Esophagus squamous epithelium (tissue), 5 donors: ENCODE measurements around the gene TRERF1. TPM values are rescaled to one million over a fixed set of nuclear protein-coding genes. Genes with fewer than 3 reads are reported as not detected.

Experiments
- DNase-seq: peaks from one replicate; lab custom pipeline; 2025; lab: John Stamatoyannopoulos, UW
- H3K27ac ChIP-seq, 4 donors: fragments of 200-600 bp; sonication (generic); one replicate each; pipeline ENCODE4 v1.5.1; 2016 to 2019; ENCODE audit warnings: mild to moderate bottlenecking in 1 of 4
- H3K27me3 ChIP-seq, 4 donors: fragments of 200-600 bp; sonication (generic); 1 replicate in 3 of 4; 2 replicates in 1 of 4; pipeline versions ENCODE4 v1.5.1 to v1.6.0; 2017 to 2021; ENCODE audit warnings: antibody characterized with exemption in 1 of 4
- H3K36me3 ChIP-seq, 3 donors: fragments of 200-600 bp; sonication (generic); one replicate each; pipeline ENCODE4 v1.5.1; 2016 to 2019
- H3K4me1 ChIP-seq, 3 donors: fragments of 200-600 bp; sonication (generic); one replicate each; pipeline ENCODE4 v1.5.1; 2017 to 2019
- H3K4me3 ChIP-seq, 4 donors: fragments of 200-600 bp; sonication (generic); 1 replicate in 3 of 4; 2 replicates in 1 of 4; pipeline ENCODE4 v1.5.1; 2016 to 2019; ENCODE audit warnings: mild to moderate bottlenecking in 2 of 4, moderate library complexity in 1 of 4
- H3K9me3 ChIP-seq, 3 donors: fragments of 200-600 bp; sonication (generic); one replicate each; pipeline ENCODE4 v1.5.1; 2016 to 2019
- POLR2A ChIP-seq, 4 donors: fragments of 450-650 bp; IDR thresholded peaks; one replicate each; pipeline ENCODE4 v1.6.1; 2017; ENCODE audit warnings: antibody characterized with exemption in 4 of 4, mild to moderate bottlenecking in 4 of 4, moderate library complexity in 3 of 4
- WGBS, 2 donors: methylation state at CpG; one replicate each; pipeline ENCODE4 v1.1.5; 2018; 5-methylcytosine and 5-hydroxymethylcytosine counted together
- intact Hi-C: fragments of 100-400 bp; cut with DNase I; formaldehyde crosslinking; loops from one replicate; pipeline ENCODE4 v1.15.0; 2022
- total RNA-seq, 4 donors: library from RNA; depleted of rRNA; stranded (reverse); fragments of >200 nt; gene quantifications; one replicate each; pipeline ENCODE4 v1.1.0, GENCODE V29; 2016
- TF ChIP-seq, protein P1 (sequence below), 6 experiments: fragments of 450-650 bp in 4 of 6; fragments of 200-600 bp in 2 of 6; sonication (generic) in 2 of 6; IDR thresholded peaks; one replicate each; pipeline ENCODE4 v1.5.1; 2016 to 2019; ENCODE audit warnings: antibody characterized with exemption in 6 of 6, mild to moderate bottlenecking in 4 of 6, moderate library complexity in 4 of 6
- donor health status: DM: yes; HTN: yes; CAD: no.

Gene TRERF1
- total RNA-seq, 4 donors from 2014 or later: 5.5 to 13.8 (median 11.5) TPM

DNA sequence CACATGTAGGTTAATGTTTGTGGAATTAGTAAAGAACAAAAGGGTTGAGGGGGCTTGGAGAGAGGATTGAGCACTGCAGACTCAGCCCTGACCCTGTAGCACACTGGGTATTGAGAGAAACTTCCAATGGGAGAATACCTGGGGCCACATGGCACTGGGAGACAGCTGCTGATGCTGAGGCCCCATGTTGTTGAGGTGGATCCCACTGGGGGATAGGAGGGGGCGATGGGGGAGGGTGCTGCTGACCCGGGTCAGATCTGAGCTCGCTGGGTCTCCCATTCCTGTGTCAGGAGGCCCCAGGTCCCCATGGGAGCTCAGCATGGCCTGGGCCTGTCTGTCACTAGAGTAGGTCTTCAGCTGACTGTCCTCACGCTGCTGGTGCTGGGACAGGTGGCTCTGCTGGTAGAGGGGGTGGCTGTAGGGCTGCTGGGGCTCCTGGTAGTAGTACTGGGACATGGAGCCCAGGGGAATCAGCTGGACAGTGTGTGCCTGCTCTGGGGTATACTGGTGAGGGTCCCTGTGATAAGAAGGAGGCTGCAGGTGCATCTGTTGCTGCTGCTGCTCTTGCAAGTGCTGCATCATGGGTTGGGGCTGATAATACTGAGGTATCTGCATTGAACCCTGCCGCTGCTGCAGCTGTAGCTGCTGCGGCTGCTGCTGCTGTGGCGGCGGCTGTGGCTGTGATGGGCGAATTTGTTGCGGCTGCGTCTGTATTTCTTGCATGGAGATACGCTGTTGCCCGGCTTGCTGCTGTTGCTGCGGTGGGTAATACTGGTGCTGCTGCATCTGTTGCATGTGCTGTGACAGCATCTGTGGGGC lies 183.5 kb downstream of the TRERF1 start:
- H3K4me3 ChIP-seq: no peak overlapping the region
- TF ChIP-seq, protein P1, sequence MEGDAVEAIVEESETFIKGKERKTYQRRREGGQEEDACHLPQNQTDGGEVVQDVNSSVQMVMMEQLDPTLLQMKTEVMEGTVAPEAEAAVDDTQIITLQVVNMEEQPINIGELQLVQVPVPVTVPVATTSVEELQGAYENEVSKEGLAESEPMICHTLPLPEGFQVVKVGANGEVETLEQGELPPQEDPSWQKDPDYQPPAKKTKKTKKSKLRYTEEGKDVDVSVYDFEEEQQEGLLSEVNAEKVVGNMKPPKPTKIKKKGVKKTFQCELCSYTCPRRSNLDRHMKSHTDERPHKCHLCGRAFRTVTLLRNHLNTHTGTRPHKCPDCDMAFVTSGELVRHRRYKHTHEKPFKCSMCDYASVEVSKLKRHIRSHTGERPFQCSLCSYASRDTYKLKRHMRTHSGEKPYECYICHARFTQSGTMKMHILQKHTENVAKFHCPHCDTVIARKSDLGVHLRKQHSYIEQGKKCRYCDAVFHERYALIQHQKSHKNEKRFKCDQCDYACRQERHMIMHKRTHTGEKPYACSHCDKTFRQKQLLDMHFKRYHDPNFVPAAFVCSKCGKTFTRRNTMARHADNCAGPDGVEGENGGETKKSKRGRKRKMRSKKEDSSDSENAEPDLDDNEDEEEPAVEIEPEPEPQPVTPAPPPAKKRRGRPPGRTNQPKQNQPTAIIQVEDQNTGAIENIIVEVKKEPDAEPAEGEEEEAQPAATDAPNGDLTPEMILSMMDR (IDR thresholded peaks at IDR 0.05): no peak
- no peak for TF ChIP-seq POLR2A (IDR thresholded peaks at IDR 0.05)
- H3K4me1 ChIP-seq: peaks cover 0 to 15% (median 4%) of the 10 kb centered on the region in 3 donors
- no peaks in the 10 kb centered on the region for H3K27me3 ChIP-seq
- H3K27ac ChIP-seq: no peak overlapping the region
- intact Hi-C loops: no loop called here
- 94 to 99% methylated on average over 4 to 11 of the region's 14 CpGs for WGBS, 2 donors
- H3K36me3 ChIP-seq: peaks cover 5 to 42% (median 13%) of the 10 kb centered on the region in 3 donors
- no peak for DNase-seq
- H3K9me3 ChIP-seq: no peaks in the 10 kb centered on the region

DNA sequence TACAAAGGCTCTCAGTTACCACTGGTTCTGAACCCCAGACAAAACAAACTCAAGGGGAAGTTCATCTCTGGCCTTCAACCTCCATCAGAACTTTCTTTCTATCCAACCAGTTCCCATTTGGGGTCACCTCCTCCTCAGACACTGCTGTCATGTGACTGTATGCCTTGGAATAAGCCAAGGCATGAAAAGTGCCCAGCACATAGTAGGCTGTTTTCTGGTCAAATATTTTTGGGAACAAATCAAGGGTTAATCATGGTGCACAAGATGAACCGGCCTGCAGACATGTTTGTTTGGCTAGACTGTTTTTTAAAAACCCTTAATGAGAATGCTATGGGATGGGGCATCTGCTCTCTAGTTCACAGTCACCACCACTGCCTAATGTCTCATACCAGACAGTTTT lies 185.2 kb downstream of the TRERF1 start:
- DNase-seq: no peak
- Histone ChIP-seq H3K4me1 (peaks cover 0 to 21% (median 4%) of the 10 kb centered on the region in 3 donors), H3K9me3 (no peaks in the 10 kb centered on the region), H3K36me3 (peaks cover 5 to 55% (median 13%) of the 10 kb centered on the region in 3 donors), H3K4me3 (no peak overlapping the region), H3K27ac (no peak overlapping the region), H3K27me3 (no peaks in the 10 kb centered on the region)
- 70 to 89% methylated on average over 1 of the region's 1 CpG for WGBS, 2 donors
- intact Hi-C loops: no loop called here
- TF ChIP-seq POLR2A (IDR thresholded peaks at IDR 0.05): no peak
- TF ChIP-seq, protein P1 (IDR thresholded peaks at IDR 0.05): no peak

DNA sequence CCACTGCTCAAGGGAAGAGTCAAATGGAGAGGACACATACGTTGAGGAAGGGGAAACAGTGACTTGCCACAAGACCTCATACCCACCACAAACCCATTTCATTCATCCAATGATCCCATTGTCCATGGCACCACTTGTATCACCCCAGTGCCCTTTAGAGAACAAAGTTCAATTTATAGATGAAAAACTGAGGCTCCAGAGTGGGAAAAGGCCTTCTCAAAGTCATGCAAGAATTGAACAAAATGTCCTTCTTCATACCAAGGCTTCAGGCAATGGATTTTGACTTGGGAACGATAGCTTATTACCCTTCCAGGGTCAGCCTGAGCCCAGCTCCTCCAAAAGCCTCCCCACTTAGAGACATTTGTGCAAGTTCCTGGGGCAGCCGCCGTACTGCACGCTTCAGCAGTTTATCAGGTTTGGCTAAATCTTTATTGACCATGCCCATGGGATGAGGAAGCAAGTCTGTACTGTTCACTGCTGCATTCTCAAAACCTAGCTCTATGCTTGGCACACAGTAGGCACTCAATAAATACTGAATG lies 186.8 kb downstream of the TRERF1 start:
- Histone ChIP-seq H3K27ac (no peak overlapping the region), H3K4me1 (peaks cover 0 to 37% (median 4%) of the 10 kb centered on the region in 3 donors), H3K4me3 (no peak overlapping the region), H3K27me3 (no peaks in the 10 kb centered on the region), H3K36me3 (peaks cover 5 to 57% (median 13%) of the 10 kb centered on the region in 3 donors), H3K9me3 (no peaks in the 10 kb centered on the region)
- TF ChIP-seq, protein P1 (IDR thresholded peaks at IDR 0.05): no peak
- no peak for TF ChIP-seq POLR2A (IDR thresholded peaks at IDR 0.05)
- 88 to 96% methylated on average over 4 to 5 of the region's 5 CpGs for WGBS, 2 donors
- intact Hi-C loops: no loop called here
- DNase-seq: no peak

- no peak overlapping the region for H3K4me3 ChIP-seq
- intact Hi-C loops: no loop called here
- peaks cover 5 to 57% (median 13%) of the 10 kb centered on the region in 3 donors for H3K36me3 ChIP-seq
- 76 to 83% methylated on average over 2 to 7 of the region's 10 CpGs for WGBS, 2 donors
- no peak for DNase-seq
- TF ChIP-seq, protein P1 (IDR thresholded peaks at IDR 0.05): no peak
- TF ChIP-seq POLR2A (IDR thresholded peaks at IDR 0.05): no peak
- no peaks in the 10 kb centered on the region for H3K9me3 ChIP-seq
- peaks cover 0 to 40% (median 4%) of the 10 kb centered on the region in 3 donors for H3K4me1 ChIP-seq
- no peak overlapping the region for H3K27ac ChIP-seq
- no peaks in the 10 kb centered on the region for H3K27me3 ChIP-seq
These were observed 187.4 kb downstream of the TRERF1 start for GRCh38 chr6:42264162-42264851.
